HepG2 (cell line): ENCODE data around the gene PPP1R15A. TPM values are rescaled to one million over a fixed set of nuclear protein-coding genes. Genes with fewer than 3 reads are reported as not detected.
A peak's percentile ranks its signal among the peaks of the same experiment; 100 is the strongest.

Experiments used
- DR1 ChIP-seq: sonication (generic); formaldehyde crosslinking; IDR thresholded peaks from 2 replicates; pipeline ENCODE4 v1.8.0; 2021; ENCODE audit warnings: mild to moderate bottlenecking, missing genetic modification reagents, inconsistent platforms
- EZH2 ChIP-seq: conservative IDR thresholded peaks from 2 replicates; pipeline ENCODE4 v1.6.1; 2012; ENCODE audit warnings: mild to moderate bottlenecking, low read depth, low read length, moderate library complexity
- FOXP1 ChIP-seq, 2 experiments: fragments of 450-650 bp in 1 of 2; IDR thresholded peaks; 2 replicates each; pipeline ENCODE4 v1.6.1; 2017 to 2018; ENCODE audit warnings: antibody characterized with exemption in 1 of 2
- IKZF4 ChIP-seq: sonication (generic); formaldehyde crosslinking; IDR thresholded peaks from 2 replicates; pipeline ENCODE4 v1.5.1; 2020; ENCODE audit warnings: borderline replicate concordance, mild to moderate bottlenecking, low read depth, missing genetic modification reagents; ENCODE audit errors: not compliant biosample characterization
- KAT2B ChIP-seq: fragments of 150-350 bp; IDR thresholded peaks from 2 replicates; pipeline ENCODE4 v1.6.1; 2014; ENCODE audit warnings: low read depth, low read length, borderline replicate concordance
- KDM2A ChIP-seq: sonication (generic); formaldehyde crosslinking; IDR thresholded peaks from 2 replicates; pipeline ENCODE4 v1.4.0; 2020; ENCODE audit warnings: low read depth, missing genetic modification reagents, borderline replicate concordance
- POLR2AphosphoS2 ChIP-seq: IDR thresholded peaks from 2 replicates; pipeline ENCODE4 v1.6.1; 2011; ENCODE audit warnings: low read depth, low read length, improper control_type of control experiment
- RBFOX2 ChIP-seq: fragments of 200-400 bp; formaldehyde crosslinking; IDR thresholded peaks from 2 replicates; pipeline ENCODE4 v1.6.1; 2017; ENCODE audit warnings: low read depth, mild to moderate bottlenecking, low read length
- RFXAP ChIP-seq: sonication (generic); formaldehyde crosslinking; IDR thresholded peaks from 2 replicates; pipeline ENCODE4 v1.4.0; 2020; ENCODE audit warnings: missing genetic modification reagents, borderline replicate concordance
- SMYD3 ChIP-seq: sonication (generic); formaldehyde crosslinking; IDR thresholded peaks from 2 replicates; pipeline ENCODE4 v1.8.1; 2023; ENCODE audit warnings: mild to moderate bottlenecking, missing genetic modification reagents
- SNAPC4 ChIP-seq: sonication (generic); formaldehyde crosslinking; IDR thresholded peaks from 2 replicates; pipeline ENCODE4 v1.4.0; 2020; ENCODE audit warnings: mild to moderate bottlenecking, missing genetic modification reagents
- TBL1XR1 ChIP-seq: fragments of 150-350 bp; IDR thresholded peaks from 2 replicates; pipeline ENCODE4 v1.6.1; 2014; ENCODE audit warnings: borderline replicate concordance, low read length; ENCODE audit not compliant: partially characterized antibody
- ZBTB20 ChIP-seq: sonication (generic); formaldehyde crosslinking; IDR thresholded peaks from 2 replicates; pipeline ENCODE4 v1.8.1; 2023; ENCODE audit warnings: missing genetic modification reagents, low read depth, mild to moderate bottlenecking, borderline replicate concordance
- ZNF205 ChIP-seq: IDR thresholded peaks from 2 replicates; pipeline ENCODE4 v1.6.1; 2018; ENCODE audit warnings: missing biosample characterization, missing genetic modification reagents
- ZNF260 ChIP-seq: sonication (generic); formaldehyde crosslinking; IDR thresholded peaks from 2 replicates; pipeline ENCODE4 v1.4.0; 2020; ENCODE audit warnings: missing genetic modification reagents, low read depth, mild to moderate bottlenecking, borderline replicate concordance
- ZNF33B ChIP-seq: sonication (generic); formaldehyde crosslinking; IDR thresholded peaks from 2 replicates; pipeline ENCODE4 v1.5.1; 2020; ENCODE audit warnings: mild to moderate bottlenecking, missing genetic modification reagents
- ZSCAN29 ChIP-seq: sonication (generic); formaldehyde crosslinking; conservative IDR thresholded peaks from 2 replicates; pipeline ENCODE4 v1.4.0; 2020; ENCODE audit warnings: mild to moderate bottlenecking, missing genetic modification reagents
- polyA plus RNA-seq, 8 experiments: library from polyadenylated mRNA; depleted of rRNA in 3 of 8; stranded (reverse) in 7 of 8; unstranded in 1 of 8; fragments of >200 nt; fragmentation: Illumina TruSeq in 4 of 8; extraction: Trizol in 4 of 8; gene quantifications; 2 replicates each; pipeline versions ENCODE4 v1.2.1 to v1.2.3, GENCODE V29; 2011 to 2016; ENCODE audit warnings: low read depth in 4 of 8, missing spikeins in 1 of 8, mixed read lengths in 1 of 8; ENCODE audit not compliant: insufficient read depth in 1 of 8
- total RNA-seq, 5 experiments: library from RNA; depleted of rRNA; stranded (reverse); fragments of >200 nt; fragmentation: Illumina TruSeq; extraction: Trizol; gene quantifications; 2 replicates each; pipeline ENCODE4 v1.2.3, GENCODE V29; 2016; ENCODE audit warnings: low read depth in 1 of 5
- TF ChIP-seq, protein P1 (sequence below): sonication (generic); formaldehyde crosslinking; IDR thresholded peaks from 2 replicates; pipeline ENCODE4 v1.9.0; 2021; ENCODE audit warnings: missing genetic modification reagents, borderline replicate concordance
- TF ChIP-seq, protein P2 (sequence below): sonication (generic); formaldehyde crosslinking; IDR thresholded peaks from 2 replicates; pipeline ENCODE4 v1.8.0; 2022; ENCODE audit warnings: missing genetic modification reagents, mild to moderate bottlenecking, moderate library complexity, borderline replicate concordance

Gene PPP1R15A
- total and polyA plus RNA-seq, 2 of the 13 experiments (the other 11 are each of a cell fraction or from before 2014, with no cell fraction given), result 15.6 to 18.5 TPM

DNA sequence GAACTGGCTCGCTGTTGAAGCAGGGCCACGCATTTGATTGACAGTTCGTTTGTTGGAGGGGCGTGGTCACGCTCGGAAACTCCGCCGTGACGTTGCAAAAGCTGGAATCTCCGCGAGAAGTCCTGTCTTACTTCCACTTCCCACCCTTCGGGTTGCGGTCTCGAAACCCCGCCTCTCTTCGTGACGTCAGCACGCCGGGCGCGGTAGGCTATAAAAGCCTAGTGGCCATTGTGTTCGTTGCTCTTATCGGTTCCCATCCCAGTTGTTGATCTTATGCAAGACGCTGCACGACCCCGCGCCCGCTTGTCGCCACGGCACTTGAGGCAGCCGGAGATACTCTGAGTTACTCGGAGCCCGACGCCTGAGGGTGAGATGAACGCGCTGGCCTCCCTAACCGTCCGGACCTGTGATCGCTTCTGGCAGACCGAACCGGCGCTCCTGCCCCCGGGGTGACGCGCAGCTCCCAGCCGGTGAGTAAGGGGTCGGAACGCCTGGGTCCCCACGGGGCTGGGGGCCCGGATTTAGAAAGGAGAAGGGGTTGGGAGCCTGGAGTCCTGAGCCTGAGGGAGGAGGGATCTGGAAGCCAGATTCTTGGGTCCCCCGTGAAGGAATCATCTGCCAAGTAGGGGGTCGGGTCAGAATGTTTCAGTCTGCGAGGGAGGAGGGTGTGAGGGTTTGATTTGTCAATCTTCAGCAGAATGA lies at the start of gene PPP1R15A (continued):
- peak; percentile 71; the same call in 1 of the 2 replicates for TF ChIP-seq ZBTB20 (CRISPR knock-in tag)
- peak; percentile 90 for TF ChIP-seq POLR2AphosphoS2
- peak; percentile 70; the same call in 1 of the 2 replicates for TF ChIP-seq KDM2A (CRISPR knock-in tag)
- TF ChIP-seq DR1 (CRISPR knock-in tag), result peak; percentile 99
- 0 out of 2 replicates have a peak, but pooled peaks have one; percentile 62 for TF ChIP-seq ZNF33B (CRISPR knock-in tag)
- no peak for TF ChIP-seq KAT2B
- TF ChIP-seq, protein P1, sequence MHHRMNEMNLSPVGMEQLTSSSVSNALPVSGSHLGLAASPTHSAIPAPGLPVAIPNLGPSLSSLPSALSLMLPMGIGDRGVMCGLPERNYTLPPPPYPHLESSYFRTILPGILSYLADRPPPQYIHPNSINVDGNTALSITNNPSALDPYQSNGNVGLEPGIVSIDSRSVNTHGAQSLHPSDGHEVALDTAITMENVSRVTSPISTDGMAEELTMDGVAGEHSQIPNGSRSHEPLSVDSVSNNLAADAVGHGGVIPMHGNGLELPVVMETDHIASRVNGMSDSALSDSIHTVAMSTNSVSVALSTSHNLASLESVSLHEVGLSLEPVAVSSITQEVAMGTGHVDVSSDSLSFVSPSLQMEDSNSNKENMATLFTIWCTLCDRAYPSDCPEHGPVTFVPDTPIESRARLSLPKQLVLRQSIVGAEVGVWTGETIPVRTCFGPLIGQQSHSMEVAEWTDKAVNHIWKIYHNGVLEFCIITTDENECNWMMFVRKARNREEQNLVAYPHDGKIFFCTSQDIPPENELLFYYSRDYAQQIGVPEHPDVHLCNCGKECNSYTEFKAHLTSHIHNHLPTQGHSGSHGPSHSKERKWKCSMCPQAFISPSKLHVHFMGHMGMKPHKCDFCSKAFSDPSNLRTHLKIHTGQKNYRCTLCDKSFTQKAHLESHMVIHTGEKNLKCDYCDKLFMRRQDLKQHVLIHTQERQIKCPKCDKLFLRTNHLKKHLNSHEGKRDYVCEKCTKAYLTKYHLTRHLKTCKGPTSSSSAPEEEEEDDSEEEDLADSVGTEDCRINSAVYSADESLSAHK, result 0 out of 2 replicates have a peak, but pooled peaks have one; percentile 40
- no peak for TF ChIP-seq SMYD3 (CRISPR knock-in tag)
- TF ChIP-seq IKZF4 (CRISPR knock-in tag), result peak; percentile 77
- 0 out of 2 replicates have a peak, but pooled peaks have one; percentile 28 for TF ChIP-seq RFXAP (CRISPR knock-in tag)
- no peak for TF ChIP-seq SNAPC4
- TF ChIP-seq, protein P2, sequence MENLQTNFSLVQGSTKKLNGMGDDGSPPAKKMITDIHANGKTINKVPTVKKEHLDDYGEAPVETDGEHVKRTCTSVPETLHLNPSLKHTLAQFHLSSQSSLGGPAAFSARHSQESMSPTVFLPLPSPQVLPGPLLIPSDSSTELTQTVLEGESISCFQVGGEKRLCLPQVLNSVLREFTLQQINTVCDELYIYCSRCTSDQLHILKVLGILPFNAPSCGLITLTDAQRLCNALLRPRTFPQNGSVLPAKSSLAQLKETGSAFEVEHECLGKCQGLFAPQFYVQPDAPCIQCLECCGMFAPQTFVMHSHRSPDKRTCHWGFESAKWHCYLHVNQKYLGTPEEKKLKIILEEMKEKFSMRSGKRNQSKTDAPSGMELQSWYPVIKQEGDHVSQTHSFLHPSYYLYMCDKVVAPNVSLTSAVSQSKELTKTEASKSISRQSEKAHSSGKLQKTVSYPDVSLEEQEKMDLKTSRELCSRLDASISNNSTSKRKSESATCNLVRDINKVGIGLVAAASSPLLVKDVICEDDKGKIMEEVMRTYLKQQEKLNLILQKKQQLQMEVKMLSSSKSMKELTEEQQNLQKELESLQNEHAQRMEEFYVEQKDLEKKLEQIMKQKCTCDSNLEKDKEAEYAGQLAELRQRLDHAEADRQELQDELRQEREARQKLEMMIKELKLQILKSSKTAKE (CRISPR knock-in tag), result peak; percentile 18; the same call in 1 of the 2 replicates
- no peak for TF ChIP-seq FOXP1 (IDR thresholded peaks at IDR 0.05)
- TF ChIP-seq FOXP1 (CRISPR knock-in tag; IDR thresholded peaks at IDR 0.05), result peak; percentile 62
- TF ChIP-seq ZNF205, result peak; percentile 70
- TF ChIP-seq ZSCAN29, result no peak
- TF ChIP-seq ZNF260, result no peak
- peak; percentile 93 for TF ChIP-seq RBFOX2
- TF ChIP-seq TBL1XR1, result peak; percentile 73
- no peak for TF ChIP-seq EZH2
